Measurements from ENCODE around the gene SCRN3.
A peak's percentile ranks its signal among the peaks of the same experiment; 100 is the strongest.

The SCRN3 gene

GRCh38 chr2:174445248-174445647 is 49.7 kb downstream of the SCRN3 start:
- DNase-seq (ENCODE audit: low spot score) = no peak
- in situ Hi-C loops (cut with MboI; ENCODE audit: low pct_unique_long_range_greater_than_20kb, low sequenced_read_pairs, unreplicated experiment) = no loop called here
- TF ChIP-seq, protein P1, sequence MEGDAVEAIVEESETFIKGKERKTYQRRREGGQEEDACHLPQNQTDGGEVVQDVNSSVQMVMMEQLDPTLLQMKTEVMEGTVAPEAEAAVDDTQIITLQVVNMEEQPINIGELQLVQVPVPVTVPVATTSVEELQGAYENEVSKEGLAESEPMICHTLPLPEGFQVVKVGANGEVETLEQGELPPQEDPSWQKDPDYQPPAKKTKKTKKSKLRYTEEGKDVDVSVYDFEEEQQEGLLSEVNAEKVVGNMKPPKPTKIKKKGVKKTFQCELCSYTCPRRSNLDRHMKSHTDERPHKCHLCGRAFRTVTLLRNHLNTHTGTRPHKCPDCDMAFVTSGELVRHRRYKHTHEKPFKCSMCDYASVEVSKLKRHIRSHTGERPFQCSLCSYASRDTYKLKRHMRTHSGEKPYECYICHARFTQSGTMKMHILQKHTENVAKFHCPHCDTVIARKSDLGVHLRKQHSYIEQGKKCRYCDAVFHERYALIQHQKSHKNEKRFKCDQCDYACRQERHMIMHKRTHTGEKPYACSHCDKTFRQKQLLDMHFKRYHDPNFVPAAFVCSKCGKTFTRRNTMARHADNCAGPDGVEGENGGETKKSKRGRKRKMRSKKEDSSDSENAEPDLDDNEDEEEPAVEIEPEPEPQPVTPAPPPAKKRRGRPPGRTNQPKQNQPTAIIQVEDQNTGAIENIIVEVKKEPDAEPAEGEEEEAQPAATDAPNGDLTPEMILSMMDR (IDR thresholded peaks at IDR 0.05; ENCODE audit: extremely low read depth, insufficient read depth, missing control alignments) = no peak

GRCh38 chr2:174446531-174446930 is 51.0 kb downstream of the SCRN3 start:
- no peak for DNase-seq (ENCODE audit: low spot score)
- in situ Hi-C loops (cut with MboI; ENCODE audit: low pct_unique_long_range_greater_than_20kb, low sequenced_read_pairs, unreplicated experiment) = no loop called here
- TF ChIP-seq, protein P1 (IDR thresholded peaks at IDR 0.05; ENCODE audit: extremely low read depth, insufficient read depth, missing control alignments) = no peak

DNA sequence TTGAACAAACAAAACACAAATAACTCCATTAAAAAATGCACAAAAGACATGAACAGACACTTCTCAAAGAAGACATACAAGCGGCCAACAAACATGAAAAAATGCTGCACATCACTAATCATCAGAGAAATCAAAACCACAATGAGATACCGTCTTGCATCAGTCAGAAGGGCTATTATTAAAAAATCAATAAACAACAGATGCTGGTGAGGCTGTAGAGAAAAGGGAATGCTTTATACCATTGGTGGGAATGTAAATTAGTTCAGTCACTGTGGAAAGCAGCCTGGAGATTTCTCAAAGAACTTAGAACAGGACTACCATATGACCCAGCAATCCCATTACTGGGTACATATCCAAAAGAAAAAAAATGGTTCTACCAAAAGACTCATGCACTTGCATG is 53.5 kb downstream of the SCRN3 start:
- TF ChIP-seq, protein P1 (IDR thresholded peaks at IDR 0.05; ENCODE audit: extremely low read depth, insufficient read depth, missing control alignments) = no peak
- in situ Hi-C loops (cut with MboI; ENCODE audit: low pct_unique_long_range_greater_than_20kb, low sequenced_read_pairs, unreplicated experiment) = no loop called here
- DNase-seq (ENCODE audit: low spot score) = no peak

GRCh38 chr2:174450021-174450816 is 54.7 kb downstream of the SCRN3 start:
- DNase-seq (ENCODE audit: low spot score) = peak; percentile 10
- in situ Hi-C loops (cut with MboI; ENCODE audit: low pct_unique_long_range_greater_than_20kb, low sequenced_read_pairs, unreplicated experiment) = no loop called here

DNA sequence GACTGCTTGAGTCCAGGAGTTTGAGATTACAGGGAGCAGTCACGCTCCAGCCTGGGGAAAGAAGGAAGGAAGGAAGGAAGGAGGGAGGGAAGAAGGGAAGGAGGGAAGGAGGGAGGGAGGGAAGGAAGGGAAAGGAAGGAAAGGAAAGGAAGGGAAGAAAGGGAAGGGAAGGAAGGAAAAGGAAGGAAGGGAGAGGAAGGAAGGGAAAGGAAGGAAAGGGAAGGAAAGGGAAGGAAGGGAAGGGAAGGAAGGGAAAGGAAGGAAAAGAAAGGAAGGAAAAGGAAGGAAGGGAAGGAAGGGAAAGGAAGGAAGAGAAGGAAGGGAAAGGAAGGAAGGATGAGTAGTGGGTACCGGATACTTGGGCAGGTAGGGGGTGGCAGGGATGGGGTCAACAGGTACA is 59.0 kb downstream of the SCRN3 start:
- no peak for DNase-seq (ENCODE audit: low spot score)
- TF ChIP-seq, protein P1 (IDR thresholded peaks at IDR 0.05; ENCODE audit: extremely low read depth, insufficient read depth, missing control alignments) = no peak
- in situ Hi-C loops (cut with MboI; ENCODE audit: low pct_unique_long_range_greater_than_20kb, low sequenced_read_pairs, unreplicated experiment) = no loop called here

More at GRCh38 chr2:174450021-174450816, 54.7 kb downstream of the SCRN3 start:
- TF ChIP-seq, protein P1 (IDR thresholded peaks at IDR 0.05; ENCODE audit: extremely low read depth, insufficient read depth, missing control alignments) = no peak

GRCh38 chr2:174461221-174461620 is 65.7 kb downstream of the SCRN3 start:
- no peak for DNase-seq (ENCODE audit: low spot score)
- TF ChIP-seq, protein P1 (IDR thresholded peaks at IDR 0.05; ENCODE audit: extremely low read depth, insufficient read depth, missing control alignments) = no peak
- in situ Hi-C loops (cut with MboI; ENCODE audit: low pct_unique_long_range_greater_than_20kb, low sequenced_read_pairs, unreplicated experiment) = loop anchor here (10.0 kb wide), 2 partner anchors 64 to 234 kb away; no protein-coding TSS in a partner anchor
